NCI-H82 (cell line): ENCODE data around the gene CYFIP1.

ENCODE experiments used
- DNase-seq: peaks from one replicate; lab custom pipeline; 2025; lab: John Stamatoyannopoulos, UW

The CYFIP1 gene

DNA sequence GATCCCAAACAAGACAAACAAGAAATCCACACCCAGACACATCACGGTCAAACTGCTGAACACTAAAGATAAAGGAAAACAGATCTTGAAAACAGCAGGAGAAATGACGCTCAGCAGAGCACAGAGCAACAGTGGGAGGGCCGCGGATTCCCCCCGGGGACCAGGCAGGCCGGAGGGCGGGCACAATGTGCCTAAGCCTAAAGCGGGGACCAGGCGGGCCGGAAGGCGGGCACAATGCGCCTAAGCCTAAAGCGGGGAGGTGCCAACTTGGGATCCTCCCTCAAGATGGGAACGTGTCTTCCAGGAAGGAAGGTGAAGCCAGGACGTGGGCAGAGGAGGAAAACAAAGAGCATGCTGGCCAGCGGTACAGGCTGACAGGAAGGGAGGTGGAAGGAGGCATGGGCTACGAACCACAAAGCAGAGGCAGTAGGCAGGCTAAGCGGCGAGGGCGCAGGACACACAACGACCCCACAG, 31.1 kb downstream of the CYFIP1 start:
- peak; percentile 74 for DNase-seq

DNA sequence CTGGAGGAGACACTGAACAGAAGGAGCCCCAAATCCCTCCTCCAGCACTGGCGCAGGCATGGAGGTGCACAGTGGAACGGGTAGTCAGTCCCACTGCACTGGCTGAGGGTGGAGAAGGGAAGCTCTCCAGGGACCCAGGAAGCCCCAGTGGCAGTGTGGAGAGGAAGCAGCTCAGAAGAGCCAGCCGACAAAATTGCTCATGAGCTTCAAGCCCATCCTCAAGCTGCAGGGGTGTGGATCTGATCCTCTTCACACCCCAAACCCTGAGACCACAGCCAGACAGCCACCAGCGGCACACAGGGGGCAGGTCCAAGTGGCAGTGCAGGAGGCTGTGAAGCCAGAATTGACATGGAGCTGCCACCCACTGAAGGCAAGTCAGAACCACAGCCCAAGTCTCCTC, 32.1 kb downstream of the CYFIP1 start:
- DNase-seq: no peak

DNA sequence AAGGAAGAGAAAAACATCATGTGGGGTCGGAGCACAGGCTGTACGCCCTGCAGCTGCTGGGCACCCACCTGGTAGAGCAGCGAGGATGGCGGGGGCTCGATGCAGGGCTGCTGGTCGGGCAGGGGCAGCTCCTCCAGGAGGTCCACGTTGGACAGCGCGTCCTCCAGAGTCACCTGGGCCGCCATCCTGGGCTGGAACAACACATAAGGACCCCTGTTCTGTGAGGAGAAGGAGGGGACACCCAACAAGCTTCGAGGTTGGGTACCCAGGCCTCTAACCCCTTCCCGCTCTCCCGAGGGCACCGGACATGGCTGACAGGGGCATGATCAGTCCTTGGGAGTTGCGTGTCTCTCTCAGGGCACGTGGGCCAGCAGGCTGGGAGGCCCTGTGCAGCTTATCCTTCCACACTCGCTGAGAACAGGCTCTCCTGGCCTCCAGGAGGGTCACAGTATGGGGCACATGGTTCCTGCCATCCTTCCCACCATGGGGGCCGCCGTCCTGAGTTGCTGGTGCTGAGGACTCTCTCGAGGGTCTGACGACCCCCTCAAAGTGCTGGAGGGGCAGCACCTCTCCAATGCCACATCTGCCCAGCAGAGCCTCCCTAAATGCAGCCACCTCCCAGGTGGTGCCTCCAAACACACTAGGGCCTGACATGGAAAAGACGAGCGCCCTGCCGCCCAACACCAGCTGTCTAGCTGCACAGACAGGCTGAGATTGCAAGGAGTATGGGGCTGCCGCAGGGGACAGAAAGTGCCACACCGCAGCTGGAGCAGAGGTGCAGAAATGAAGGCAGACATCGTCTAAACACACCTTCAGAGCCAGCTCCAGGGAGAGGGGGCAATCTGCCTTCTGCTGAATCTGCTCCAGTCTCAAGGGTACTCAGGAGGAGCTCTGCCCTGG, 32.8 kb downstream of the CYFIP1 start:
- DNase-seq: no peak

DNA sequence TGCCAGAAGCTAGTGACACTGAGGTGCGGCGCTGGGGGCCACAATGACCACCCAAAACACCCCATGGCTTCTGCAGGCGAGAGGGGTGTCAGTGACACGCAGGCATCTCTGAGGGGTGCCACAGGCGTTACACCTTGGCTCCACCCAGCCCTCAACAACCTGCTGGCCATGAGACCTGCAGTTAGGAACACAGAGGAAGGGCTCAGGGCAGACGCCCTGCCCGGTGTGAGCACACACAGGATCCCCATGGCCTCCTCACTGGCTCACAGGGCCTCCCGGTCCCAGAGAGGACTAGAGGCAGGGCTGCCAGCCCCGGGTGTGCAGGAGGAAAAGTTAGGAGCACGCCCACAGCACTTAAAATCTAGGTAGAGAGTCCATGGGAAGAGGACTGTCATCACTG, 35.1 kb downstream of the CYFIP1 start:
- no peak for DNase-seq

DNA sequence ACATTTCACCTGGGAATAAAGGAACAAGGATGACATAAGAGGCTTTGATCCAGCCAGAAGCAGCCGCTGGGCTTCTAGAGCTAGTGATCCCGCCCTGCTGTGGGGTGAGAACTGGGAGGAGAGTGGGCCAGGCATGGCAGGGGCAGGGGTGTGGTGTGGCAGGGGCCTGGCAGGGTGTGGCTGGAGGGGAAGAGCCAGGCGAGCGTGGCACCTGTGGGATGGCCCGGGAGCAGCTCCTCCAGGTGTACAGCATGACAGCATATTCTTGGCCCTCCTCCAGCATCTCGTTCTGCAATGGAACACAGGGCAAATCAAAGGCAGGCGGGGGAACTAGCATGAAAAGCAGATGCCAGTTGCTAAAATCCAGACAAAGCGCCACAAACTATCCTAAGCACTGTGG, 35.5 kb downstream of the CYFIP1 start:
- no peak for DNase-seq

DNA sequence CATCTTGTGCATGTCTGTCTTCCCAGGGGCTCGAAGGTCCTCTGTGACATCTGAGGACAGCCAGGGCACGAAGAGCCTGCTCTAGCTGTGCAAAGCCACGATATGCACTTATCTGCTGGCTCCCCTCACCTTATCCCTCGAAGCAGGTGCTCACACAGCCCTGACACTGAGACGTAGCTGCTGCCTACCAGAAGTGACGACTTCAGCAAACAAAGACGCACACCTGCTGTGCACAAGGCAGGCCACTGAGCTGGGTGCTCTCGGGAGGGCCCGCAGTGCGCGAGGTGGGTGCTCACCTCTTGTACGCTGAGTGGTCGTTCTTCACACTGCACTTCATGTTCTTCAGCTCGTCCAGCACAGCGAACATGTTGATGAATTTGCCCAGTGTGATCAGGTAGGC, 37.3 kb downstream of the CYFIP1 start:
- no peak for DNase-seq

DNA sequence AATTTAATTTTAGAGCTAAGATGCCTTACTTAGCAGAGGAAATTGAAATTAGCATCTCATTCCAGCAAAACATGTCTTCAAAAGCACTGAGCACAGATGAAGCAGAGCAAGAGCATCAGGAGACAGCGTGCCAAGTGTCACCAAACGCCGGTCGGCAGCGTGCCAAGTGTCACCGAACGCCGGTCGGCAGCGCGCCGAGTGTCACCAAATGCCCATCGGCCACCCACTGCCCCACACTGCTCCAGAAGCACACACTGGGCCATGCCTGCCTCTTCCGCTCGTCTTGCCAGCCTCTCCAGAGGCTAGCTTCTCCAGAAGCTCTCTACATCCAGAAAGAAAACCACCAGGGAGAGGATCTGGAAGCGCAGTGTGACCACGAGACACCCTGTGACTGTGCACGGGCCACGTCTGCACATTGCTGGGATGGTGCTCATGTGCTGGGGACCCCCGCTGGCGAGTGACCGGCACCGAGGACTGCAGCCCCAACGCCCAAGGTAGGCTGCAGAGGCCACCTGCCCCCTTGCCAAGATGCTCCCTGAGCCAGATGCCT, 37.8 kb downstream of the CYFIP1 start:
- DNase-seq: no peak

DNA sequence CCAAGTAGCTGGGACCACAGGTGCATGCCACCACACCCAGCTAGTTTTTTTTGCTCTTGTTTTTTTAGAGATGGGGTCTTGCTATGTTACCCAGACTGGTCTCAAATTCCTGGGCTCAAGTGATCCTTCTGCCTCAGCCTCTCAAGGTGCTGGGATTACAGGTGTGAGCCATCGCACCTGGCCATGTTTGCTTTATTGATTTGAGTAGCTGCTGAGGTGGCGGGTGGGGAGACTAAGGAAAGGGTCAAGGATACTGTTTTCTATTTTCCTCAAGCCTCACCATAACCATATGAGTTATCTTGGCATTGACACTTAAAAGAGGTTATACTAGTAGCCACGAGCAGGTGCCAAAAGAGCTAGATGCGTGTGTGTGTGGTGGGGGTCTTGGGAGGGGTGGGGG, 39.0 kb downstream of the CYFIP1 start:
- no peak for DNase-seq

DNA sequence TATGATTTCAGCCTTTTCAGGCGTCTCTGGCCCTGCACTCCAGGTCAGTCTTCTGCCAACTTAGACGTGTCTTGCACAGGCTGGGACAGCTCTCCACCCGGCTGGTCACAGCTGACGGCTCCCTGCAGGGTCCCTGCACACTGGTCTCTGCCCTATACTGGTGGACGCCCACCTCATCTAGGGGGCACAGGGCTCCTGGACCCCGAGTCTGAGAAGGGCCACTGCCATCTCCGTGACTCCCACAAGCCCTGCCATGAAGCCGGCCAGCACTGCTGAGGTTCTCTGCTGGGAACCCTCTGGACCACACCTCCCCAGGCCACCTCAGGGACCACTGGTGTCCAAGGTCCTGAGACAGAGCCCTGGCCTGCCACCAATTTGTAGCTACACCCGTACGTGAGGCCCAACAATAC, 40.5 kb downstream of the CYFIP1 start:
- no peak for DNase-seq

DNA sequence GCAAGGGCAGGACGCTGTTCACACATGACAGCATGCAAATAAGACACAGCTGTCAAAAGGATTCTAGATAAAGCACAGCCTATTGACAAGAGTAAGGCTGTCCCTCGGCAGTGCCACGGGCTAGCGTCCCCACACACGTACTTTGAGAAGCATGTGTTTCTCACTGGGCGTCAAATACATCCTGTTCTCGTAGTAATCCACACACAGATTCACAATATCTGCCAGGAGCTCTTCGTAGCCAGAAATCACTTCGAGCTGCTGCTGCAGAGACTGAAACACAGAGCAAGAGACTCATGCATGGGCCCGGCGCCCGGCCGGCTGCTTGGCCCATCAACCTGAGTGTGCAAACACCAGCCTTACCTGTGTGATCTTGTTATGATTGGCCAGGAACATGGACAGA, 41.1 kb downstream of the CYFIP1 start:
- no peak for DNase-seq

DNA sequence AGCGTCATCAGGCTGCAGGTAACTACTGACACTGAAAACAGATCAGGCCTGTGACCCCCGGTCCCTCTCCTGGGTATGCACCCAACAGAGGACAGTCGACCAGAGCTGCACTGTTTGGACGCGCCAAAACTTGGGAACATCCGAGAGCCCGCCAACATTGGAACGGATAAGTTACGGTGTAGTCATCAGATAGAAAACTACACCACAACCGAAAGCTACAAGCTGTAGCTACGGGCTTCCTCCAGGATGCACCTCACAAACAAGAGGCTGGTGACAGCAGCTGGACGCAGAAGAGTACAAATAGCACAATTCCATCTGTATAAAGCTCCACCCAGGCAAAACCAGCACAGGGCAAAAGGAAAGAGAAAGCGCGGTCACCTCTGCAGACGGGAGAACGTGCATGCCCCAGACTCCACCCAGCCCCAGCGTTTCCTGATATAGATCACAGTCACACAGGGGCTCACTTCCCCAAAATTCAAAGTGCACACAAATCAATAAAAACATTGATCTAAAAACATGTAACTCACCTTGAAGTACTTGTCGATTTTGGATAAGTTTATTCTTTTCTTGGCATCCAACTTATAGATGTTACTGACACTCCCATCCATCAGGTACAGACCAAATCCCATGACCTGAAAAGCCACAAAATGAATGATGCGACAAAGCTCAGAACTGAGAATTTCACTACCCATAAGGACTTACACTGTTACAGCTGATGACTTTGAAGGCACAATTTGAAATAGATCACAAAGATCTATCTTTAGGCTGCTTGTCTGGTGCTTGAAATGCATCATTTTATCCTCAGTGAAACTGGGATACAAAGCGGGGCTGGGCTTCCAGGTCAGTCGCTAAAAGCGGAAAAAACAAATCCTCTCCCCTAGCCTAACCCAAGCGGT, 43.3 kb downstream of the CYFIP1 start:
- DNase-seq: no peak

DNA sequence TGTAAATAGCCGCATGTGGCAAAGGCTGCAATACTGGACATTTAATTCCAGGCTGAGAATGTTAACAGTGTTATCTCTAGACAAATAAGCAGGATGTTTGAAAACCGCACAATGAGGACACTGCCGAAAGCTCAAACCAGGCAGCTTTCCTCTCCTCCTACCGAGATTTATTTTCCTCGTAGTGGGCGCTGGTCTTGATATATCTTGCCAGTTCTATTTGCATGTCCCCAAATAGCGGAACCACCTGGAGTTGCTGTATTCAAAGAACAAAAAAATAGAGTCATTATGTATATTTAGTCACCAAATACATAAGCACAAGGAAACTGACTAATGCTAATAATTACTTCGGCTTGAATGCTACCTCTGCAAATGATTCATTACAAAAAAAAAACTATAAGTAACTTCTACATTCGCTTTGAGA, 46.5 kb downstream of the CYFIP1 start:
- DNase-seq: no peak

DNA sequence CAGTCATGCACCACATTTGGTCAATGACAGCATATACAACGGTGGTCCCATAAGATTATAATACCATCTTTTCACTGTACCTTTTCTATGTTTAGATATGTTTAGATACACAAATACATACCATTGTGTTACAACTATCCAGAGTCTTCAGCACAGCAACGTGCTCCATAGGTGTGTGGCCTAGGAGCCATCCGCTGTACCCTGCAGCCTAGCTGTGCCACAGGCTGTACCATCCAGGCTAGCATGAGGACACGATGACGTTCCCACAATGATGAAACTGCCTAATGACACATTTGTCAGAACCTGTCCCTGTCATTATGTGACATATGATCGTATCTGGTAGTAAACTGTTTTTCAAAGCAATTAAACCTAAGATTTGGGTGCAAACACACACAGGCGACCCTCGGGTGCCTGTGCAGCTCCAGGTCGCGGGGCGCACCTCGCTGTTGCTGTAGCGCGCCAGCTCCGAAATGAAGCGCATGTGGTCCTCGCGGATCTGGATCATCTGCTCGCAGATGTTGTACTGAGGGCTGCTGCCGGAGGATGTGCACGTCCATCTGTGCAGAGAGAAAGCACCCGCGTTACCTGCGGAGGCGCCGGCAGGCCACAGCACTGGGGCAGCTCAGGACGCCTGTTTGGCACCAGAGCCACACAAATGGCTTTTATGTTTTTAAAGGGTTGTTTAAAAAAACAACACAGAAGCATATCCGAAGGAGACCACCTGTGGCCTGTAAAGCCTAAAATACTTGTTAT, 48.2 kb downstream of the CYFIP1 start:
- no peak for DNase-seq

DNA sequence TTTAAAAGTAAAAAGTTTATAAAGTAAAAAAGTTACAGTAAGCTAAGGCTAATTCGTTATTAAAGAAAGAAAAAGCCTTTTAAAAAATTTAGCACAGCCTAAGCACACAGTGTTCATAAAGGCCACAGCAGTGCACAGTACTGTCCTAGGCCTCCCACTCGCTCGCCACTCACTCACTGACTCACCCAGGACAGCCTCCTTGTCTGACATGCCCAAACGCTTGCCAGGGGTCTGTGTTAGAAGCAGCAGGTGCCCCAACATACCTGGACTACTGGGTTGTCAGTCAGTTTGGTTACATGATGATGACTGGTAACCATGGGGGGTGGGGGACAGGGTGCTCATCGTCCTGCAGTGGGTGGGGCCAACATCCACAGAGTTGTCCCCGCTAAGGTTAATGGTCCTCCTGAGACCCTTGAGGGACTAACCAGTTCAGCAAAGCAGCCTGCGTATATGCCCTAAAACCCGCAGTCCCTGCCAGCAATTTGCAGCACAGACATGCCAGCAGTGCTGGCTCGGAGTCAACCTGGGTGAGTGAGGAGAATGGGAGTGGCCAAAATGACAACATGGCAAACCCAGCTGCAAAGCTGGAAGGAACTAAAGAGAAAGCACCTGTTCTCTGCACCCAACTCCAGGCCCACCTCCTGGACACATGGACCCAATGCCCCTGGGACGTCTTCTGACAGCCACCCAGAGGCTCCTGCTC, 49.2 kb downstream of the CYFIP1 start:
- DNase-seq: no peak

DNA sequence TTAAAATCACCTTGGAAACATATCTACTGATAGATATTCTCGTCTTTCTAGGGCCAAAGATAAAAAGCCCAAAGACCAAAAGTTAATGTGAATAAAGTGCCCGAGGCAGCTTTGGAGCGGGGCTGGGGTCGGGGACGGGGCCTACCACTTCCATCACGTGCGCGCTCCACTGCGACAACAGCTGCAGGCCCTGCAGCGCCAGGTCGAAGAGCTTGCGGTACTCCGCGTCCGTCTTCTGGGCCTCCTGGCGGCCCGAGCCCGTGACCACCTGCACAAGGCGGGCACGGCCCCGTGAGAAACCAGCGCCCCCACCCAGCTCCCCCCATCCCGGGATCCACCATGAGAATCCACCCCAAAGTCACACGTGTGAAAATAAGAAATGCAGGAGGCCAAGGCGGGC, 52.4 kb downstream of the CYFIP1 start:
- no peak for DNase-seq

DNA sequence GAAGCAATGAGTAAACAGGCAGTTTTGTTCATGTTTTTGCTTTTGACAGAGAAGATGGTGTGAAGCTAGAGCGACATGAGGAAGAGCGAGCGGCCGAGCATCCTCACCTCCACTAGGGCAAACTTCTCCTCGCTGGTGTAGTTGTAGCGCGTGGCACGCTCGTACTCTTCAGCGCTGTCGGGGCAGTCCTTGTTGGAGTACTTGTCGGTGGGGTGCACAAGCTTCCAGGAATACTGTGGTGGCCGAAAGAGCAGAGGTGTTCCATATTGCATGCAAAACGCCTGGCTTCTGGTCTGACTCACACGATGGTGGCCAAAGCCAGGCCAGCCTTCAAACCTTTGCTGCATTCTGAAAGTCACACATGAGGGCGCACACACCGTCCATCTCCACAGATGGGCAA, 54.3 kb downstream of the CYFIP1 start:
- no peak for DNase-seq

DNA sequence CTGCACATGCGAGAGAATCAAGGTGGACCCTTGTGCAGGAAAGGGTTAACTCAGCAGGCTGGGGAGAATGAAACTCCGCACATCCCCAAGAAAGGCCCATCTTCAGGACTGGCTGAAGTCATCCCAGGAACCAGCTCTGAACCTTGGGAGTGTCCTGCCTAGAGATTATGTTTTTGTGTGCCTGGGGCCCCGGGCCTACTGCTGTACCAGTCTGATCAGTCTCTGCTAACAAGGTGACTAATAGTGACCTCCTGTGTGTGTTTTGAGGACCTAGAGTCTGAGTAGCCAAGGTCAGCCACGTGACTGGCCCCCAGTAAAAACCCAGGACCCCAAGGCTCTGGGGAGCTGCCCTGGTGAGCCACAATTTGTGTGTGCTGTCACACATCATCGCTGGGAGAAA, 58.2 kb downstream of the CYFIP1 start:
- DNase-seq: no peak

DNA sequence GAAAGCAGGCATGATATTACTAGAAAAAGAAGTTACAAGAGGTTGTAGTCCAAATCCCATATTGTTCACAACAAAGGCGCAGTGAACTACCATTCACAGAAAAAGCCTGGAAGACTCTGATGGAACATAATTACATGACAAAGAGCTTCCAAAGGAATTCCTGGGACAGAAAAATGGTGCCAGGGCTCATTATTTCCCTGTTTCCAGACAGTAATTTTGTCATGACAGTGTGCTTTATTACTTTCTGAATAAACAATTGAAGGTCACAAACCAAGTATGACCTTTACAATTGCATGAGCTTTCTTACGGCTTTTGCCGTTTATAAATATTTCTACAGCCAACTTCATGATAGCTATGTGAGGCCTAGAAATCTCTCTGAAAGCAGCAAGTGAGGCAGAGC, 61.0 kb downstream of the CYFIP1 start:
- DNase-seq: no peak

DNA sequence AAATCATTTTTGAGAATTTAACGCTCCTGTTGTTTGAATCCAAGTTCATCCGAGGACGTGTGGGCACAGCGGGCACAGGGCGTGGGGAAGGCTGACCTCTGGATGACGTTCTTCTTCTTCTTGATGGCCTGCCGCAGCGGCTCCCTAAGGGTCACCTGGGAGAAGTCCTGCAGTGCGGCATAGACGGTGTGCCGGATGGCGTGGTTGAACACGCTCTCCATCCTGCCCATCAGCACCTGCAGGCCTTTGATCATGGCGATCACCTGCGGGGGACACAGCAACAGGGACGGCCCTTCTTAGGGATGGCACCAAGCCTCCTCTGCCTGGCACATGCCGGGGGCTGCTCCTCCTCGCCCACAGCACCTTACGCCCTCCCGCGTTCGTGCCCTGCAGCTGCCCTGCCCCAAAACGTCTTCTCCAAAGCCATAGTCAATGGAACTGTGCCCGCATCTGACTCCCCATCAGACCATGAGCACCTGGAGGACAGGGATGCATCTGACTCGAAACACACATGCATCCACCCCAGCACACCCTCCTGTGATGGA, 61.5 kb downstream of the CYFIP1 start:
- no peak for DNase-seq

DNA sequence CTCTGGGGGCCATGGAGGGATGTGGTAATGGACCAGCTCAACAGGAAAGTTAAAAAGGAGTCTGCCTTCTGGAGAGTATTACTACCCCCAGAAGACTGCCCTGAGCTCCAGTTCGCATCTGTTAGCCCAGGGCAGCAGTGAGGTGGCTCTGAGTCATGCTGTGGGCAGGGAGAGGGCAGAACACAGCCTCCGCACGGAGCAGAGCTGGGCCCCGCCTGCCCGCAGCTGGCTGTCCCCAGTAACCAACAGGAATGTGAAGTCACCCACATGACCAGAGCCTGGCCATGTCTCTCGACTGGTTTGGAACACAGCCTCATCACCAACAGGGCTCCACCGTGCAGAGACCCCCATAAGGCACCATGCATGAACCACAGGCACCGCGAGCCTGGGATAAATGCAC, 62.1 kb downstream of the CYFIP1 start:
- DNase-seq: no peak

DNA sequence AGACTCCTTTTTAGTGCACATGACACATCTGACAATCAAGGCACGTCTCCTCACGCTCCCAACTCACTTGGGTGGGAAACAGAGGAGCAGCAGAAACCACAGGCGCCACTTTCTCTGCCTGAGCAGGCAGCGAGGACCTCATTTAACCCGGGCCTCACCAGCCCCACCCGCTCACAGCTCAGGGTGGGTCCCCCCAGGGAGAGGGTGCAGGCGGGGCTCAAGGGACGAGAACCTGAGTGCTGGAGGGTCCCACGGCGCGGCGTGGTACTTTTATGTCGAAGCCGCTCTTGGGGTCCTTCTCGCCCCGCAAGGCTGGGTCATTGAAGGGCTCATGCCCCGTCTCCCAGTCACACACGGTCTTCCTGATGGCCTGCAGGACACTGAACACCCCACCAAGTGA, 62.6 kb downstream of the CYFIP1 start:
- DNase-seq: no peak
